Transverse colon (tissue), 4 donors: Measurements from ENCODE around the gene PLEKHJ1. TPM values are rescaled to one million over a fixed set of nuclear protein-coding genes. Genes with fewer than 3 reads are reported as not detected.

ENCODE experiments used
- DNase-seq: peaks from one replicate; pipeline ENCODE4 v3.0.0-alpha.2; 2019
- H3K27ac ChIP-seq, 4 donors: fragments of 200-600 bp; sonication (generic); 2 replicates each; pipeline ENCODE4 v1.5.1; 2016 to 2018; ENCODE audit warnings: inconsistent platforms in 4 of 4
- H3K27me3 ChIP-seq: fragments of 200-600 bp; sonication (generic); 2 replicates; pipeline ENCODE4 v1.5.1; 2017; ENCODE audit warnings: inconsistent platforms
- H3K36me3 ChIP-seq, 4 donors: fragments of 200-600 bp; sonication (generic); 2 replicates each; pipeline ENCODE4 v1.5.1; 2017 to 2019; ENCODE audit warnings: inconsistent platforms in 4 of 4
- H3K4me1 ChIP-seq, 4 donors: fragments of 200-600 bp; sonication (generic); 2 replicates each; pipeline ENCODE4 v1.5.1; 2017 to 2020; ENCODE audit warnings: inconsistent platforms in 4 of 4
- H3K4me3 ChIP-seq, 4 donors: fragments of 200-600 bp; sonication (generic); 1 replicate in 1 of 4; 2 replicates in 3 of 4; pipeline versions ENCODE4 v1.5.1 to v1.6.1; 2017 to 2019; ENCODE audit warnings: inconsistent platforms in 4 of 4
- H3K9me3 ChIP-seq, 2 donors: fragments of 200-600 bp; sonication (generic); 2 replicates each; pipeline ENCODE4 v1.5.1; 2017 to 2019; ENCODE audit warnings: inconsistent platforms in 2 of 2
- EP300 ChIP-seq: sonication (generic); formaldehyde crosslinking; IDR thresholded peaks from one replicate; pipeline ENCODE4 v1.6.1; 2017; ENCODE audit warnings: antibody characterized with exemption, low read depth
- POLR2A ChIP-seq: fragments of 450-650 bp; IDR thresholded peaks from one replicate; pipeline ENCODE4 v1.6.1; 2016; ENCODE audit warnings: antibody characterized with exemption, mild to moderate bottlenecking, moderate library complexity
- POLR2AphosphoS5 ChIP-seq, 3 donors: sonication (generic); formaldehyde crosslinking; IDR thresholded peaks; one replicate each; pipeline ENCODE4 v1.6.1; 2016; ENCODE audit warnings: antibody characterized with exemption in 3 of 3
- WGBS, 2 donors: methylation state at CpG; one replicate each; pipeline ENCODE4 v1.1.5; 2018; ENCODE audit warnings: low coverage in 1 of 2; 5-methylcytosine and 5-hydroxymethylcytosine counted together
- in situ Hi-C, 4 donors: fragments of 200-750 bp; cut with MboI; loops; one replicate each; pipeline versions ENCODE4 v1.15.0 to v1.15.1; 2017; ENCODE audit warnings: low sequenced_read_pairs in 3 of 4, low pct_ligation_motif_present in 1 of 4, low pct_unique_long_range_greater_than_20kb in 1 of 4
- intact Hi-C: fragments of 100-400 bp; cut with DNase I; formaldehyde crosslinking; loops from one replicate; pipeline ENCODE4 v1.15.1; 2023; ENCODE audit warnings: low total_unique reads
- total RNA-seq, 4 donors: library from RNA; depleted of rRNA; stranded (reverse); fragments of >200 nt; gene quantifications; one replicate each; pipeline ENCODE4 v1.1.0, GENCODE V29; 2016
- TF ChIP-seq, protein P1 (sequence below), 5 experiments: fragments of 200-600 bp in 3 of 5; fragments of 450-650 bp in 2 of 5; sonication (generic) in 3 of 5; IDR thresholded peaks; 1 replicate in 2 of 5; 2 replicates in 3 of 5; pipeline ENCODE4 v1.5.1; 2016 to 2017; ENCODE audit warnings: antibody characterized with exemption in 5 of 5, inconsistent platforms in 3 of 5, mild to moderate bottlenecking in 2 of 5, moderate library complexity in 1 of 5

Gene PLEKHJ1
- total RNA-seq, 4 donors from 2014 or later = 184 to 332 (median 254) TPM

DNA sequence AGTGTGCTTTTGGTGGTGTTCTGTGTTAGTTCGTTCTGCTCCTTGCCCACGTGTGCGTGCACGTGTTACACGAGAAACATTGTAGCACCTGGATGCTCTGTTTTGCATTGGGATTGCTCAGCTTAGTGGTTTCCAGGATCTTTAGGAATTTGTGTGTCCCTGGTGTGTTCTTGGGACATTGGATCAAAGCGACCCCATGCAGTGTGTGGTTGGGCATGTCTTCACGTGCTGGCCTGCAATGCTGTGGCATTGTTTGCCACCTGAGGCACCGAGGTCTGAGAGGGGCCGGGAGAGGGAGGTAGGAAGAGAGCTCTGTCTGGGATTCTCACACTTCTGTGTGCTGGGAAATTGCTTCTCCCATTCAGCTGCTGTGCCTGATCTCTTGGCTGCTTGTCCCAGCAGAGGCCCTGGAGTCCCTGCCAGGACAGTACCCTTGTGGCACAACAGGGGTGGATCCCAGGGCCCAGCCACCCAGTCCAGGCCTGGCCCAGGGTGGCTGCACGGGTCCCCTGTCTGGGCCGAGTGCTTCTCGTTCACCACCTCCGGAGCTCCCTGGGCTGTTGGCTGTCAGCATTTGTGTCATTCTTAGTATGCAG, 11.3 kb downstream of the PLEKHJ1 start:
- WGBS, 2 donors = 90 to 100% methylated on average over 3 to 13 of the region's 13 CpGs
- no peak for TF ChIP-seq POLR2A
- TF ChIP-seq, protein P1, sequence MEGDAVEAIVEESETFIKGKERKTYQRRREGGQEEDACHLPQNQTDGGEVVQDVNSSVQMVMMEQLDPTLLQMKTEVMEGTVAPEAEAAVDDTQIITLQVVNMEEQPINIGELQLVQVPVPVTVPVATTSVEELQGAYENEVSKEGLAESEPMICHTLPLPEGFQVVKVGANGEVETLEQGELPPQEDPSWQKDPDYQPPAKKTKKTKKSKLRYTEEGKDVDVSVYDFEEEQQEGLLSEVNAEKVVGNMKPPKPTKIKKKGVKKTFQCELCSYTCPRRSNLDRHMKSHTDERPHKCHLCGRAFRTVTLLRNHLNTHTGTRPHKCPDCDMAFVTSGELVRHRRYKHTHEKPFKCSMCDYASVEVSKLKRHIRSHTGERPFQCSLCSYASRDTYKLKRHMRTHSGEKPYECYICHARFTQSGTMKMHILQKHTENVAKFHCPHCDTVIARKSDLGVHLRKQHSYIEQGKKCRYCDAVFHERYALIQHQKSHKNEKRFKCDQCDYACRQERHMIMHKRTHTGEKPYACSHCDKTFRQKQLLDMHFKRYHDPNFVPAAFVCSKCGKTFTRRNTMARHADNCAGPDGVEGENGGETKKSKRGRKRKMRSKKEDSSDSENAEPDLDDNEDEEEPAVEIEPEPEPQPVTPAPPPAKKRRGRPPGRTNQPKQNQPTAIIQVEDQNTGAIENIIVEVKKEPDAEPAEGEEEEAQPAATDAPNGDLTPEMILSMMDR (IDR thresholded peaks at IDR 0.05) = no peak
- no peak for TF ChIP-seq EP300
- no peak for TF ChIP-seq POLR2AphosphoS5 (IDR thresholded peaks at IDR 0.05)

DNA sequence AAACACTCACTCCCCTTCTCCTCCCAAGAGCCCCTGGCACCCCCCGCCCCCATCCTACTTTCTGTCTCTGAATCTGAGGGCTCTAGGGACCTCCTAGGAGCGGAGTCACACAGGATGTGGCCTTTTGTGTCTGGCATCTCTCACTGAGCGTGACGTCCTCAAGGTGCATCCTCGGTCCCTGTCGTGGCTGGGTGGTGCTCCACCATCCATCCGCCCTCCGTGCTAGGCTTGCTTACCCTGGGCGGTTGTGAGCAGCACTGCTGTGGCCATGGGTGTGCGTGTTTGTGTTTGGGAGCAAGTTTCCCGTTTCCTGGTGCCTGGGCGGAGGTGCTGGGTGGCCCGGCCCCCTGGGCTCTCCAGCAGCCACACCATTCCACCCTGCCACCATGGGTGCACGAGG, 12.2 kb downstream of the PLEKHJ1 start:
- Histone ChIP-seq H3K4me1 (no peaks in the 10 kb centered on the region), H3K27ac (no peak overlapping the region), H3K27me3 (no peaks in the 10 kb centered on the region), H3K4me3 (no peak overlapping the region), H3K36me3 (peaks cover 0 to 21% (median 6%) of the 10 kb centered on the region in 4 donors), H3K9me3 (no peaks in the 10 kb centered on the region)
- DNase-seq = no peak
- in situ Hi-C loops (no loop called here), intact Hi-C loops (loop anchor here (5.0 kb wide), 1 partner anchor 67 kb away; no protein-coding TSS in a partner anchor)
- TF ChIP-seq, protein P1 (IDR thresholded peaks at IDR 0.05) = no peak
- no peak for TF ChIP-seq EP300
- TF ChIP-seq POLR2A = no peak
- no peak for TF ChIP-seq POLR2AphosphoS5 (IDR thresholded peaks at IDR 0.05)
- WGBS, 2 donors = 85% methylated on average over 14 of the region's 14 CpGs; no CpG with 5 or more reads in 1 of the 2 donors

More for the DNA sequence above, 11.3 kb downstream of the PLEKHJ1 start:
- Histone ChIP-seq H3K4me3 (no peak overlapping the region), H3K27me3 (no peaks in the 10 kb centered on the region), H3K9me3 (no peaks in the 10 kb centered on the region), H3K27ac (no peak overlapping the region), H3K4me1 (no peaks in the 10 kb centered on the region), H3K36me3 (peaks cover 0 to 21% (median 6%) of the 10 kb centered on the region in 4 donors)
- DNase-seq = no peak
- in situ Hi-C loops (no loop called here), intact Hi-C loops (loop anchor here (5.0 kb wide), 1 partner anchor 68 kb away; no protein-coding TSS in a partner anchor)

DNA sequence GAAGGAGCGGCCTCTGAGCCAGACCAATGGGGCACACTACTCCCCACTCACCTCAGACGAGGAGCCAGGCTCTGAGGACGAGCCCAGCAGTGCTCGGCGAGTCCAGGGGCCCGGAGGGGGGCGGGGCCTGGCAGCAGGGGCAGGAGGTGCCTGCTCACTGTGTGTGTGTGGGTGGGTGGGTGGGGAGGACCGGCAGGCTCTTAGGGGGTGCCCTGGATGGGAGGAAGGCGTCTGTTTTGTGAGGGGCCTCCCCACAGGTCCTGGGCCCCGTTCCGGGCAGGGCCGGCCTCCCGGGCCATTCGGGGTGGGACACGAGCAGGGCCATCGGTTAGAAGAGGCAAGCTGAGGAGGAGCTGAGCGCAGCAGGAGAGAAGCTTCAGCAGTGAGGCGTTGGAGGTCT, 12.7 kb downstream of the PLEKHJ1 start:
- no peak overlapping the region for H3K27ac ChIP-seq
- no peak overlapping the region for H3K4me3 ChIP-seq
- H3K27me3 ChIP-seq = no peaks in the 10 kb centered on the region
- in situ Hi-C loops (no loop called here), intact Hi-C loops (loop anchor here (5.0 kb wide), 1 partner anchor 66 kb away; no protein-coding TSS in a partner anchor)
- WGBS, 2 donors = 91% methylated on average over 12 of the region's 18 CpGs; no CpG with 5 or more reads in 1 of the 2 donors
- no peaks in the 10 kb centered on the region for H3K9me3 ChIP-seq
- H3K36me3 ChIP-seq = peaks cover 0 to 21% (median 6%) of the 10 kb centered on the region in 4 donors
- DNase-seq = no peak
- TF ChIP-seq, protein P1 (IDR thresholded peaks at IDR 0.05) = no peak
- H3K4me1 ChIP-seq = no peaks in the 10 kb centered on the region

DNA sequence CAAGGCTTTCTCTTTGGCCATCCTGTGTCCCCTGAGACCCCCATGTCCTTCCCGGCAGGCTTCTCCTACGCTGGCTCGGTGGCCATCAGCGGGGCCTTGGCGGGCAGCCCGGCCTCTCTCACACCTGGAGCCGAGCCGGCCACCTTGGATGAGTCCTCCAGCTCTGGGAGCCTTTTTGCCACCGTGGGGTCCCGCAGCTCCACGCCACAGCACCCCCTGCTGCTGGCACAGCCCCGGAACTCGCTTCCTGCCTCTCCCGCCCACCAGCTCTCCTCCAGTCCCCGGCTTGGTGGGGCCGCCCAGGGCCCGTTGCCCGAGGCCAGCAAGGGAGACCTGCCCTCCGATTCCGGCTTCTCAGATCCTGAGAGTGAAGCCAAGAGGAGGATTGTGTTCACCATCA, 14.2 kb downstream of the PLEKHJ1 start:
- peaks cover 0 to 16% (median 3%) of the 10 kb centered on the region in 4 donors for H3K36me3 ChIP-seq
- no peak overlapping the region for H3K4me3 ChIP-seq
- H3K27ac ChIP-seq = no peak overlapping the region
- WGBS, 2 donors = 93% methylated on average over 17 of the region's 20 CpGs; no CpG with 5 or more reads in 1 of the 2 donors
- no peaks in the 10 kb centered on the region for H3K9me3 ChIP-seq
- no peak for DNase-seq
- H3K27me3 ChIP-seq = no peaks in the 10 kb centered on the region
- no peaks in the 10 kb centered on the region for H3K4me1 ChIP-seq
- intact Hi-C loops (loop anchor here (5.0 kb wide), 1 partner anchor 65 kb away; no protein-coding TSS in a partner anchor), in situ Hi-C loops (no loop called here)
- no peak for TF ChIP-seq EP300
- TF ChIP-seq, protein P1 (IDR thresholded peaks at IDR 0.05) = peak in 1 of 5 experiments; percentile 6
